Mammary epithelial cell (primary cell): Measurements from ENCODE around the gene CHTOP.

Experiments used
- CTCF ChIP-seq, 2 donors: IDR thresholded peaks in 1 of 2; conservative IDR thresholded peaks in 1 of 2; 2 replicates each; pipeline ENCODE4 v1.5.1; 2011 to 2012; ENCODE audit warnings: inconsistent platforms in 2 of 2, low read length in 2 of 2, mild to moderate bottlenecking in 2 of 2, control low read depth in 1 of 2, low read depth in 1 of 2; ENCODE audit not compliant: insufficient read depth in 1 of 2; ENCODE audit errors: extremely low read depth in 1 of 2
- EZH2 ChIP-seq: IDR thresholded peaks from 2 replicates; pipeline ENCODE4 v1.6.1; 2012; ENCODE audit warnings: low read length, inconsistent platforms, borderline replicate concordance

GRCh38 chr1:153678519-153679336 is 44.9 kb downstream of the CHTOP start, which contains the start of gene NPR1:
- TF ChIP-seq CTCF (conservative IDR thresholded peaks at IDR 0.05 in 1 of 2, IDR thresholded peaks at IDR 0.05 in 1 of 2; ENCODE audit: extremely low read depth in 1 of 2, insufficient read depth in 1 of 2, low read depth in 1 of 2, low read length in 2 of 2) (peak in 1 of 2 donors; percentile 6), EZH2 (no peak)
